Thyroid gland (tissue), 4 donors: ENCODE measurements around the gene APC2. TPM values are rescaled to one million over a fixed set of nuclear protein-coding genes. Genes with fewer than 3 reads are reported as not detected.

Experiments used
- DNase-seq, 2 donors: peaks; one replicate each; pipeline ENCODE4 v3.0.0-alpha.2; 2019
- H3K27ac ChIP-seq, 3 donors: fragments of 200-600 bp; sonication (generic); 1 replicate in 2 of 3; 2 replicates in 1 of 3; pipeline ENCODE4 v1.5.1; 2016 to 2019; ENCODE audit warnings: mild to moderate bottlenecking in 1 of 3, moderate library complexity in 1 of 3
- H3K27me3 ChIP-seq: fragments of 200-600 bp; sonication (generic); one replicate; pipeline ENCODE4 v1.5.1; 2019
- H3K36me3 ChIP-seq, 2 donors: fragments of 200-600 bp; sonication (generic); one replicate each; pipeline ENCODE4 v1.5.1; 2016 to 2019
- H3K4me1 ChIP-seq, 2 donors: fragments of 200-600 bp; sonication (generic); one replicate each; pipeline ENCODE4 v1.5.1; 2017 to 2019
- H3K4me3 ChIP-seq, 3 donors: fragments of 200-600 bp; sonication (generic); replicated peaks in 1 of 3; 1 replicate in 2 of 3; 2 replicates in 1 of 3; pipeline ENCODE4 v1.5.1; 2016; ENCODE audit warnings: mild to moderate bottlenecking in 1 of 3
- H3K9me3 ChIP-seq: fragments of 200-600 bp; sonication (generic); one replicate; pipeline ENCODE4 v1.5.1; 2017
- POLR2A ChIP-seq, 2 donors: fragments of 450-650 bp; IDR thresholded peaks; one replicate each; pipeline ENCODE4 v1.6.1; 2017; ENCODE audit warnings: antibody characterized with exemption in 2 of 2, mild to moderate bottlenecking in 2 of 2, moderate library complexity in 1 of 2
- WGBS, 2 donors: methylation state at CpG; one replicate each; pipeline ENCODE4 v1.1.5; 2017; 5-methylcytosine and 5-hydroxymethylcytosine counted together
- intact Hi-C: fragments of 100-400 bp; cut with DNase I; formaldehyde crosslinking; loops from one replicate; pipeline ENCODE4 v1.15.1; 2023
- total RNA-seq, 4 donors: library from RNA; depleted of rRNA; stranded (reverse); fragments of >200 nt; gene quantifications; one replicate each; pipeline ENCODE4 v1.2.3, GENCODE V29; 2016
- TF ChIP-seq, protein P1 (sequence below), 6 experiments: fragments of 200-600 bp in 3 of 6; fragments of 450-650 bp in 3 of 6; sonication (generic) in 3 of 6; IDR thresholded peaks; one replicate each; pipeline ENCODE4 v1.5.1; 2016 to 2019; ENCODE audit warnings: antibody characterized with exemption in 6 of 6, mild to moderate bottlenecking in 2 of 6, inconsistent platforms in 1 of 6, moderate library complexity in 1 of 6

APC2 gene
- total RNA-seq, 4 donors from 2014 or later, result under 0.01 to 0.20 (median 0.08) TPM; not detected in 1

GRCh38 chr19:1491114-1491848 lies 41.4 kb downstream of the APC2 start, which contains the start of gene REEP6:
Gene REEP6, plus strand, starts transcription at chr19:1491181. Its CDS starts 89 bp downstream, at chr19:1491270.
- no peaks in the 10 kb centered on the region for H3K27me3 ChIP-seq
- intact Hi-C loops, result no loop called here
- H3K4me3 ChIP-seq, result peak within 1 kb of the TSS in 2 of 3 donors; percentile 42 to 47
- no peaks in the 10 kb centered on the region for H3K36me3 ChIP-seq
- no peak for DNase-seq
- TF ChIP-seq POLR2A (IDR thresholded peaks at IDR 0.05), result peak in 1 of 2 donors; percentile 38
- TF ChIP-seq, protein P1, sequence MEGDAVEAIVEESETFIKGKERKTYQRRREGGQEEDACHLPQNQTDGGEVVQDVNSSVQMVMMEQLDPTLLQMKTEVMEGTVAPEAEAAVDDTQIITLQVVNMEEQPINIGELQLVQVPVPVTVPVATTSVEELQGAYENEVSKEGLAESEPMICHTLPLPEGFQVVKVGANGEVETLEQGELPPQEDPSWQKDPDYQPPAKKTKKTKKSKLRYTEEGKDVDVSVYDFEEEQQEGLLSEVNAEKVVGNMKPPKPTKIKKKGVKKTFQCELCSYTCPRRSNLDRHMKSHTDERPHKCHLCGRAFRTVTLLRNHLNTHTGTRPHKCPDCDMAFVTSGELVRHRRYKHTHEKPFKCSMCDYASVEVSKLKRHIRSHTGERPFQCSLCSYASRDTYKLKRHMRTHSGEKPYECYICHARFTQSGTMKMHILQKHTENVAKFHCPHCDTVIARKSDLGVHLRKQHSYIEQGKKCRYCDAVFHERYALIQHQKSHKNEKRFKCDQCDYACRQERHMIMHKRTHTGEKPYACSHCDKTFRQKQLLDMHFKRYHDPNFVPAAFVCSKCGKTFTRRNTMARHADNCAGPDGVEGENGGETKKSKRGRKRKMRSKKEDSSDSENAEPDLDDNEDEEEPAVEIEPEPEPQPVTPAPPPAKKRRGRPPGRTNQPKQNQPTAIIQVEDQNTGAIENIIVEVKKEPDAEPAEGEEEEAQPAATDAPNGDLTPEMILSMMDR (IDR thresholded peaks at IDR 0.05), result no peak
- WGBS, 2 donors, result 3 to 6% methylated on average over 11 of the region's 73 CpGs
- no peaks in the 10 kb centered on the region for H3K9me3 ChIP-seq
- peaks cover 12 to 14% of the 10 kb centered on the region in 2 donors for H3K4me1 ChIP-seq
- H3K27ac ChIP-seq, result peak within 1 kb of the TSS in 2 of 3 donors; percentile 2 to 26

GRCh38 chr19:1491849-1492170 lies 41.9 kb downstream of the APC2 start:
- peaks cover 12 to 14% of the 10 kb centered on the region in 2 donors for H3K4me1 ChIP-seq
- TF ChIP-seq, protein P1 (IDR thresholded peaks at IDR 0.05), result no peak
- no peak for TF ChIP-seq POLR2A (IDR thresholded peaks at IDR 0.05)
- 59 to 68% methylated on average over 12 of the region's 12 CpGs for WGBS, 2 donors
- H3K27me3 ChIP-seq, result no peaks in the 10 kb centered on the region
- no peaks in the 10 kb centered on the region for H3K36me3 ChIP-seq
- H3K4me3 ChIP-seq, result peak overlapping the region in 1 of 3 donors; percentile 45
- DNase-seq, result no peak
- H3K27ac ChIP-seq, result no peak overlapping the region
- no peaks in the 10 kb centered on the region for H3K9me3 ChIP-seq
- intact Hi-C loops, result no loop called here

GRCh38 chr19:1492474-1493006 lies 42.6 kb downstream of the APC2 start:
- Histone ChIP-seq H3K9me3 (no peaks in the 10 kb centered on the region), H3K4me1 (peaks cover 12 to 14% of the 10 kb centered on the region in 2 donors), H3K27ac (no peak overlapping the region), H3K4me3 (no peak overlapping the region), H3K27me3 (no peaks in the 10 kb centered on the region), H3K36me3 (no peaks in the 10 kb centered on the region)
- no peak for TF ChIP-seq POLR2A (IDR thresholded peaks at IDR 0.05)
- TF ChIP-seq, protein P1 (IDR thresholded peaks at IDR 0.05), result no peak
- no peak for DNase-seq
- intact Hi-C loops, result no loop called here
- 91 to 94% methylated on average over 6 to 7 of the region's 10 CpGs for WGBS, 2 donors

DNA sequence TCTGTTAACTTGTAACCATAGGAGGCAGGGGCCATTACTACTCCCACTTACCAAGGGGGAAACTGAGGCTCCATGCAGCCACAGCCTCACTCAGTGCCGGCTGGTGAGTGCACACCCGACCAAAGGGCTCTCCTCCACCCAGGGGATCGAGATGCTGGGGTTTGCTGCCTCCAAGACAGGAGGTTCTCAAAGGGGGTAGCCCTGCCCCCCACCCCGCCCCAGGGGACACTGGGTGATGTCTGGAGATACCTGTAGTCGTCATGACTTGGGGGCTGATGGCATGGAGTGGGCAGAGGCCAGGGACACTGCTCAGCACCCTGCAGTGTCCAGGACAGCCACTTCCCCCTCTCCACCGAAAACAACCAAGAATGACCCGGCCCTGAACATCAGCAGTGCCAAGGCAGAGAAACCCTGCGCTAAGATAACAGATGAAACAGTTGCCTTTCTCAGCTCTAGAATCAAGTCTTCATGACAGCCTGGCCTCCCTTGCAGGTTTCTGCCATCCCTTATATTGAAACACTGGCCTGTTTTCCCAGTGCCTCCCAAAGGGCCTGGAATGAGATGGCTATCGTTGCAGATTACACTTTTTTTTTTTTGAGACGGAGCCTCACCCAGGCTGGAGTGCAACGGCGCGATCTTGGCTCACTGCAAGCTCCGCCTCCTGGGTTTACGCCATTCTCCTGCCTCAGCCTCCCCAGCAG lies 44.3 kb downstream of the APC2 start:
- WGBS, 2 donors, result 62 to 66% methylated on average over 11 to 15 of the region's 15 CpGs
- DNase-seq, result no peak

More for the DNA sequence above, 44.3 kb downstream of the APC2 start:
- intact Hi-C loops, result no loop called here
- Histone ChIP-seq H3K27me3 (no peaks in the 10 kb centered on the region), H3K4me1 (peaks cover 12 to 14% of the 10 kb centered on the region in 2 donors), H3K4me3 (no peak overlapping the region), H3K27ac (no peak overlapping the region), H3K9me3 (no peaks in the 10 kb centered on the region), H3K36me3 (no peaks in the 10 kb centered on the region)
- TF ChIP-seq, protein P1 (IDR thresholded peaks at IDR 0.05), result no peak
- no peak for TF ChIP-seq POLR2A (IDR thresholded peaks at IDR 0.05)
